Left colon (tissue), 2 donors: ENCODE results near the gene TIAM1. TPM values are rescaled to one million over a fixed set of nuclear protein-coding genes. Genes with fewer than 3 reads are reported as not detected.

Experiments used
- ATAC-seq: fragments of 200-7000 bp; cut with Tn5 transposase; one replicate; pipeline ENCODE4 v1.9.1; 2020; ENCODE audit warnings: mild to moderate bottlenecking, moderate library complexity
- DNase-seq, 2 donors: peaks; one replicate each; pipeline ENCODE4 v3.0.0-alpha.2; 2020
- intact Hi-C, 2 donors: fragments of 100-400 bp; cut with DNase I in 1 of 2; cut with micrococcal nuclease in 1 of 2; formaldehyde crosslinking; loops; one replicate each; pipeline versions ENCODE4 v1.11.2 to v1.14.0; 2022; cut with DNase I, micrococcal nuclease
- total RNA-seq, 2 donors: library from RNA; stranded (reverse); fragmentation: NEBNext Ultra II Directional; extraction: Animal tissue kit (Norgen Biotek cat#: 25700); gene quantifications; one replicate each; pipeline ENCODE4 v1.2.1, GENCODE V29; 2021
- donor health status: DM: no; HTN: no; CAD: no.
- donor health status: DM: yes; HTN: yes; CAD: no.

Gene TIAM1
- total RNA-seq, 2 donors from 2014 or later = 6.4 to 6.9 TPM

- DNase-seq (no peak), ATAC-seq (no peak)
- intact Hi-C loops = loop anchor here in 1 of 2 donors (10.0 kb wide), 1 partner anchor 514 kb away; no protein-coding TSS in a partner anchor
Measured at GRCh38 chr21:31090376-31090775, 253.7 kb downstream of the TIAM1 start.

- no peak for DNase-seq
- ATAC-seq = no peak
- intact Hi-C loops = loop anchor here in 1 of 2 donors (10.0 kb wide), 2 partner anchors 744 to 1044 kb away; partner anchors contain the start of gene KRTAP23-1
Measured at GRCh38 chr21:31088474-31088751, 255.6 kb downstream of the TIAM1 start.

GRCh38 chr21:31087639-31088473 is 256.2 kb downstream of the TIAM1 start:
- ATAC-seq (no peak), DNase-seq (no peak)
- intact Hi-C loops = loop anchor here in 1 of 2 donors (10.0 kb wide), 2 partner anchors 743 to 1043 kb away; partner anchors contain the start of gene KRTAP23-1

GRCh38 chr21:31084689-31085088 is 259.4 kb downstream of the TIAM1 start:
- ATAC-seq (no peak), DNase-seq (no peak)
- intact Hi-C loops = loop anchor here in 1 of 2 donors (10.0 kb wide), 2 partner anchors 740 to 1040 kb away; partner anchors contain the start of gene KRTAP23-1

- no peak for DNase-seq
- no peak for ATAC-seq
- intact Hi-C loops = no loop called here
Measured at GRCh38 chr21:31078796-31079195, 265.3 kb downstream of the TIAM1 start.

GRCh38 chr21:31078216-31078615 is 265.8 kb downstream of the TIAM1 start:
- ATAC-seq (no peak), DNase-seq (no peak)
- intact Hi-C loops = no loop called here

- intact Hi-C loops = no loop called here
- ATAC-seq (no peak), DNase-seq (no peak)
Measured at GRCh38 chr21:31075848-31076247, 268.2 kb downstream of the TIAM1 start.

- intact Hi-C loops = no loop called here
- DNase-seq = no peak
- no peak for ATAC-seq
Measured at GRCh38 chr21:31072533-31072932, 271.5 kb downstream of the TIAM1 start.
